Tibial nerve (tissue), 4 donors: ENCODE data around the gene ENPP5. TPM values are rescaled to one million over a fixed set of nuclear protein-coding genes. Genes with fewer than 3 reads are reported as not detected.

Experiments
- DNase-seq, 2 donors: peaks; one replicate each; pipeline ENCODE4 v3.0.0-alpha.2; 2019; ENCODE audit warnings: low spot score in 2 of 2
- H3K27ac ChIP-seq, 4 donors: fragments of 200-600 bp; sonication (generic) in 3 of 4; one replicate each; pipeline ENCODE4 v1.5.1; 2017 to 2019; ENCODE audit warnings: mild to moderate bottlenecking in 1 of 4
- H3K27me3 ChIP-seq, 2 donors: fragments of 200-600 bp; sonication (generic) in 1 of 2; one replicate each; pipeline versions ENCODE4 v1.5.1 to v1.6.0; 2017 to 2019
- H3K36me3 ChIP-seq, 3 donors: fragments of 200-600 bp; sonication (generic); one replicate each; pipeline ENCODE4 v1.5.1; 2018 to 2019
- H3K4me1 ChIP-seq, 4 donors: fragments of 200-600 bp; sonication (generic) in 3 of 4; one replicate each; pipeline ENCODE4 v1.5.1; 2017 to 2019
- H3K4me3 ChIP-seq, 4 donors: fragments of 200-600 bp; sonication (generic) in 3 of 4; one replicate each; pipeline ENCODE4 v1.5.1; 2017 to 2019; ENCODE audit warnings: mild to moderate bottlenecking in 1 of 4, moderate library complexity in 1 of 4
- H3K9me3 ChIP-seq, 4 donors: fragments of 200-600 bp; sonication (generic) in 3 of 4; one replicate each; pipeline ENCODE4 v1.5.1; 2017 to 2019
- CTCF ChIP-seq, 5 experiments: fragments of 200-600 bp in 3 of 5; fragments of 450-650 bp in 2 of 5; sonication (generic) in 3 of 5; IDR thresholded peaks; one replicate each; pipeline ENCODE4 v1.5.1; 2016 to 2019; ENCODE audit warnings: antibody characterized with exemption in 5 of 5, mild to moderate bottlenecking in 3 of 5, moderate library complexity in 2 of 5
- EP300 ChIP-seq, 2 donors: sonication (generic); formaldehyde crosslinking; IDR thresholded peaks; one replicate each; pipeline ENCODE4 v1.6.1; 2017; ENCODE audit warnings: antibody characterized with exemption in 2 of 2, mild to moderate bottlenecking in 1 of 2
- POLR2A ChIP-seq, 2 donors: fragments of 450-650 bp; IDR thresholded peaks; one replicate each; pipeline ENCODE4 v1.6.1; 2017; ENCODE audit warnings: antibody characterized with exemption in 2 of 2, mild to moderate bottlenecking in 2 of 2, moderate library complexity in 2 of 2
- WGBS, 2 donors: methylation state at CpG; one replicate each; pipeline ENCODE4 v1.1.5; 2018; 5-methylcytosine and 5-hydroxymethylcytosine counted together
- total RNA-seq, 4 donors: library from RNA; depleted of rRNA; stranded (reverse); fragments of >200 nt; gene quantifications; one replicate each; pipeline ENCODE4 v1.1.0, GENCODE V29; 2016

ENPP5 gene
- total RNA-seq: 1 to 10 TPM in 2 of 4 donors, under 1 TPM in 2; 0.30 to 2.3 (median 1.2) TPM

DNA sequence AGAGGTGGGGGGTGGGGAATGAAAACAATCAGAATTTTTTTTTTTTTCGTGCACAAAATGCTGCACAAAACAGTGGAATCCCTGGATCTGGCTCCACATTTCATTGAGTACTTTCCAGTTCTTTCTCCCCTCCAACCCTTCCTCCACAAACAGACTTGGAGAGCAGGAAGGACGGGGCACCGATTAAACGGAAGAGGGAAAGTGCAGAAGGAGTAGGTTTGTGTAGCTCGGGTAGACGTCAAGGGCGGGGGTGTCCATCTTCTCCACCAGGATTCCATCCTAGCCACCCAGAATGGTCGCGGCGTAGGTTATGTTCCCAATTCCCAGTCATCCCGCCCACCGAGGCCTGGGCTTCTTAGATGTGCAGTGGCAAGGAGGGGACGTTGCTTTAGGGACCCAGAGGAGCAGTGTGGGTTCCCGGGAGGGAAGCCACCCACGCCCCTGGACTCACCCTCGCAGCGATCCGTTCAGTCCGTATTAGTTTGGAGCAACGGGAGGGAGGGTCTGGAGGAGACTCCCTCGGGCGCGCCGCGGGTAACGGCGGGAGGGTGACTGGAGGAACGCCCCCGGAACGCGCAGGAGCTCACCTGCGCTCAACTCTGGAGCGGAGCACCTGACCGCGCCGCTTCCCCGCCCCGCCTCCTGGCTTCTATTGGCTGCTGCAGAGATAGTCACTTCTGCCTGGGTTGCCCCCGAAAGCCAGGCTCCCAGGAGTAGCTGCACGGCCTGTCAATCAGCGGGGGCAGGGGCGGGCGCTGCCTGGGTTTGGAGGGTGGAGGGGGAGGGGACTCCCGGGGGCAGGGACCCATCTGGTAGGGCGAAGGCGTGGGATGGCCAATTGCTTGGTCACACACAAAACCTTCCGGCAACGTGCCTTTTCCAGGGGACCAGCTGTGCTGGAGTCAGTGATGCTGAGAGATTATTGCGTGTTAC lies at the start of gene ENPP5:
TSS of gene ENPP5 (minus strand) at position 624 of the 933 bp plus-strand sequence. CDS start 2,718 bp downstream, outside the sequence.
- WGBS, 2 donors: 1 to 2% methylated on average over 34 to 44 of the region's 49 CpGs
- Histone ChIP-seq H3K27me3 (peaks cover 0 to 5% of the 10 kb centered on the region in 2 donors), H3K4me1 (peaks cover 0 to 18% (median 0%) of the 10 kb centered on the region in 4 donors), H3K9me3 (no peaks in the 10 kb centered on the region), H3K36me3 (no peaks in the 10 kb centered on the region), H3K27ac (peak within 1 kb of the TSS in 2 of 4 donors; percentile 62 to 69), H3K4me3 (peak within 1 kb of the TSS; percentile 39 to 78 (median 60))
- TF ChIP-seq POLR2A (IDR thresholded peaks at IDR 0.05): peak in 1 of 2 donors; percentile 29
- peak in 1 of 2 donors; percentile 17 for TF ChIP-seq EP300 (IDR thresholded peaks at IDR 0.05)
- no peak for TF ChIP-seq CTCF (IDR thresholded peaks at IDR 0.05)
- peak; percentile 25 to 37 for DNase-seq

DNA sequence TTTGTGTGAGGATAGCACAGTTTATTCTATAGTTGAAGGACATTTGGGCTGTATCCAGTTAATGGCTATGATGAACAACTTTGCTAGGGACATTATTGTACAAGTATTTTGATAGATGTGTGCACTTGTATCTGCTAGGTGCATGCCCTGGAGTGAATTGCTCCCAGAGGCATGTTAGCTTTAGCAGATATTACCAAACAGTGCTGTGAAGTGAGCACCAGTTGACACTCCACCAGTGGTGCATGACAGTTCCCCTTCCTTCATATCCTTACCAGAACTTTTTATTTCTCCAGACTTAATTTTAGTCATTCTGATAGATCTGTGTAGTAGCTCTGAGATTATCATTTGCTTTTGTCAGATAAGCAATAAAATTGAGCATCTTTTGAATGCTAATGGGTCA lies 48.9 kb upstream of the ENPP5 start:
- H3K27ac ChIP-seq: no peak overlapping the region
- H3K4me3 ChIP-seq: no peak overlapping the region
- no peaks in the 10 kb centered on the region for H3K9me3 ChIP-seq
- DNase-seq: no peak
- H3K36me3 ChIP-seq: no peaks in the 10 kb centered on the region
- peaks cover 0 to 23% (median 7%) of the 10 kb centered on the region in 4 donors for H3K4me1 ChIP-seq
- TF ChIP-seq CTCF (IDR thresholded peaks at IDR 0.05) (no peak), POLR2A (IDR thresholded peaks at IDR 0.05) (no peak), EP300 (IDR thresholded peaks at IDR 0.05) (no peak)
- no peaks in the 10 kb centered on the region for H3K27me3 ChIP-seq

DNA sequence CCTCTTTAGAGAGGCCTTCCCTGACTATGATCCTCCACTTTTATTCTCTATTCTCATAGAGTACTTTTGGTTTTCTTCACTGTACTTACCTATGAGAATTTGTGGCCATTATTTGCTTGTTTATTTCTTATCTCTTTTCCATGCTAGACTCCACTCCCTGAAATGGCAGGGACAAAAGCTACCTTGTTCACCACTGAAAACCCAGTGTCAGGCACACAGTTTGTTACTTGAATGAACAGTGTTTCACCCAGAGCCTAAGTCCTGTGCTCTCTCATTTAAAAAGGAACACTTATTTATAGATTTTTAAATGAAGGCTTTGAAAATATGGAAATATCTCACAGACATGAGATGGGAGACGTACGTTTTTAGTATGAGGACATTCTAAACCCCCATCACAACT lies 47.7 kb upstream of the ENPP5 start:
- no peak overlapping the region for H3K4me3 ChIP-seq
- peak overlapping the region in 3 of 4 donors; percentile 37 to 78 (median 56) for H3K27ac ChIP-seq
- H3K36me3 ChIP-seq: no peaks in the 10 kb centered on the region
- H3K4me1 ChIP-seq: peaks cover 0 to 23% (median 7%) of the 10 kb centered on the region in 4 donors
- no peak for DNase-seq
- TF ChIP-seq EP300 (IDR thresholded peaks at IDR 0.05) (no peak), POLR2A (IDR thresholded peaks at IDR 0.05) (no peak), CTCF (IDR thresholded peaks at IDR 0.05) (no peak)
- H3K9me3 ChIP-seq: no peaks in the 10 kb centered on the region
- no peaks in the 10 kb centered on the region for H3K27me3 ChIP-seq
- 64 to 73% methylated on average over 2 of the region's 2 CpGs for WGBS, 2 donors

- TF ChIP-seq EP300 (IDR thresholded peaks at IDR 0.05) (peak; percentile 78 to 94), POLR2A (IDR thresholded peaks at IDR 0.05) (no peak)
- H3K27ac ChIP-seq: peak overlapping the region; percentile 5 to 78 (median 63)
- 61 to 75% methylated on average over 5 of the region's 5 CpGs for WGBS, 2 donors
- DNase-seq: peak in 1 of 2 donors; percentile 54
- peaks cover 0 to 23% (median 7%) of the 10 kb centered on the region in 4 donors for H3K4me1 ChIP-seq
- H3K27me3 ChIP-seq: no peaks in the 10 kb centered on the region
- no peaks in the 10 kb centered on the region for H3K9me3 ChIP-seq
- no peak overlapping the region for H3K4me3 ChIP-seq
- H3K36me3 ChIP-seq: no peaks in the 10 kb centered on the region
Measured at GRCh38 chr6:46217671-46218131, 46.9 kb upstream of the ENPP5 start.

- peaks cover 0 to 23% (median 7%) of the 10 kb centered on the region in 4 donors for H3K4me1 ChIP-seq
- H3K9me3 ChIP-seq: no peaks in the 10 kb centered on the region
- TF ChIP-seq POLR2A (IDR thresholded peaks at IDR 0.05) (no peak), CTCF (IDR thresholded peaks at IDR 0.05) (no peak), EP300 (IDR thresholded peaks at IDR 0.05) (no peak)
- DNase-seq: no peak
- H3K36me3 ChIP-seq: no peaks in the 10 kb centered on the region
- peak overlapping the region in 1 of 4 donors; percentile 67 for H3K27ac ChIP-seq
- 75 to 93% methylated on average over 2 of the region's 2 CpGs for WGBS, 2 donors
- no peaks in the 10 kb centered on the region for H3K27me3 ChIP-seq
- H3K4me3 ChIP-seq: no peak overlapping the region
Measured at GRCh38 chr6:46216879-46217278, 46.1 kb upstream of the ENPP5 start.
